K562 (cell line): ENCODE results near the gene ARMC9. TPM values are rescaled to one million over a fixed set of nuclear protein-coding genes. Genes with fewer than 3 reads are reported as not detected.

Source experiments
- ATAC-seq: fragments of 200-7000 bp; cut with Tn5 transposase; 3 replicates; pipeline ENCODE4 v1.9.1; 2020; ENCODE audit warnings: moderate library complexity
- BruUV-seq: library from RNA; stranded (reverse); fragments of 400-500 nt; replicated peaks from 2 replicates; lab custom pipeline; 2021; lab: Mats Ljungman, UMichigan
- CTCF ChIA-PET: fragments of 300-600 bp; formaldehyde crosslinking; extraction: SDS; loops from one replicate; lab custom pipeline; 2021; ENCODE audit warnings: low intra/inter-chr PET ratio; lab: Yijun Ruan, JAX
- POLR2A ChIA-PET: fragments of 300-600, 350-650 bp; sonication (Branson Sonifier 250); formaldehyde crosslinking; extraction: SDS; loops from one replicate; lab custom pipeline; 2021; ENCODE audit warnings: antibody characterized with exemption, inconsistent platforms; lab: Yijun Ruan, JAX
- DNase-seq, 4 experiments: peaks; one replicate each; pipeline versions ENCODE4 v3.0.0 to v3.0.0-alpha.2; 2011 to 2018; ENCODE audit warnings: low spot score in 3 of 4, mixed read lengths in 3 of 4; ENCODE audit errors: extremely low read depth in 1 of 4
- FAIRE-seq: peaks from 2 replicates; lab custom pipeline; 2011; peaks lifted over from hg19 to GRCh38; lab: Jason Lieb, UNC
- H2AFZ ChIP-seq: 2 replicates; pipeline ENCODE4 v1.6.0; 2011; ENCODE audit warnings: low read depth, low read length, control low read depth, inconsistent platforms
- H3K27ac ChIP-seq: fragments of 200-600 bp; 3 replicates; pipeline ENCODE4 v1.8.0; 2011; ENCODE audit warnings: low read depth, mild to moderate bottlenecking, control low read depth, inconsistent platforms, low read length, moderate library complexity, mixed read lengths; ENCODE audit errors: extremely low read depth
- H3K27me3 ChIP-seq, 2 experiments: fragments of 300-600 bp in 1 of 2; 2 replicates in 1 of 2; 3 replicates in 1 of 2; pipeline versions ENCODE4 v1.6.0 to v1.8.0; 2011; ENCODE audit warnings: inconsistent platforms in 2 of 2, low read length in 2 of 2, mild to moderate bottlenecking in 1 of 2, mixed read lengths in 1 of 2, moderate library complexity in 1 of 2; ENCODE audit not compliant: control insufficient read depth in 2 of 2, insufficient read depth in 2 of 2
- H3K36me3 ChIP-seq: fragments of 300-600 bp; 3 replicates; pipeline ENCODE4 v1.8.0; 2011; ENCODE audit warnings: mild to moderate bottlenecking, low read length, inconsistent platforms; ENCODE audit not compliant: control insufficient read depth, insufficient read depth
- H3K4me1 ChIP-seq, 2 experiments: fragments of 200-600 bp in 1 of 2; replicated peaks in 1 of 2; 2 replicates in 1 of 2; 3 replicates in 1 of 2; pipeline versions ENCODE4 v1.5.1 to v1.8.0; 2011; ENCODE audit warnings: inconsistent platforms in 2 of 2, low read length in 2 of 2, mild to moderate bottlenecking in 1 of 2, mixed read lengths in 1 of 2, moderate library complexity in 1 of 2; ENCODE audit not compliant: control insufficient read depth in 2 of 2, insufficient read depth in 2 of 2
- H3K4me2 ChIP-seq: 2 replicates; pipeline ENCODE4 v1.6.1; 2011; ENCODE audit warnings: low read length, control low read depth, inconsistent platforms, mixed read lengths; ENCODE audit not compliant: insufficient read depth
- H3K4me3 ChIP-seq: fragments of 200-600 bp; sonication (generic), shearing (Covaris generic); 2 replicates; pipeline ENCODE4 v1.5.1; 2016; ENCODE audit warnings: control low read depth, inconsistent platforms
- H3K79me2 ChIP-seq: fragments of 200-600 bp; 3 replicates; pipeline ENCODE4 v1.8.0; 2011; ENCODE audit warnings: low read length, inconsistent platforms; ENCODE audit not compliant: control insufficient read depth, insufficient read depth
- H3K9ac ChIP-seq, 2 experiments: 2 replicates each; pipeline versions ENCODE4 v1.6.0 to v1.6.1; 2011; ENCODE audit warnings: low read depth in 2 of 2, low read length in 2 of 2, control low read depth in 1 of 2, inconsistent platforms in 1 of 2, mild to moderate bottlenecking in 1 of 2, mixed read lengths in 1 of 2; ENCODE audit not compliant: insufficient read depth in 1 of 2
- H3K9me1 ChIP-seq: one replicate; pipeline ENCODE4 v1.6.0; 2011; ENCODE audit warnings: inconsistent platforms, mild to moderate bottlenecking, low read length, moderate library complexity; ENCODE audit not compliant: control insufficient read depth, insufficient read depth
- H3K9me3 ChIP-seq: replicated peaks from 2 replicates; pipeline ENCODE4 v1.5.1; 2011; ENCODE audit warnings: low read depth, low read length, inconsistent platforms; ENCODE audit not compliant: control insufficient read depth, insufficient read depth
- H4K20me1 ChIP-seq: replicated peaks from 2 replicates; pipeline ENCODE4 v1.6.1; 2011; ENCODE audit warnings: low read length, inconsistent platforms, mixed read lengths; ENCODE audit not compliant: control insufficient read depth, insufficient read depth
- ETV5 ChIP-seq: sonication (generic); formaldehyde crosslinking; IDR thresholded peaks from 2 replicates; pipeline ENCODE4 v1.4.0; 2020; ENCODE audit warnings: low read depth, mild to moderate bottlenecking, missing genetic modification reagents
- HES1 ChIP-seq: fragments of 450-650 bp; IDR thresholded peaks from 2 replicates; pipeline ENCODE4 v1.6.1; 2016; ENCODE audit warnings: low read depth, mild to moderate bottlenecking, moderate library complexity
- HNRNPUL1 ChIP-seq: fragments of 200-400 bp; formaldehyde crosslinking; IDR thresholded peaks from 2 replicates; pipeline ENCODE4 v1.6.1; 2017; ENCODE audit warnings: low read length
- NR1H2 ChIP-seq: sonication (generic); formaldehyde crosslinking; IDR thresholded peaks from 2 replicates; pipeline ENCODE4 v1.4.0; 2020; ENCODE audit warnings: mild to moderate bottlenecking, missing genetic modification reagents
- TAF15 ChIP-seq: fragments of 200-400 bp; formaldehyde crosslinking; IDR thresholded peaks from 2 replicates; pipeline ENCODE4 v1.6.1; 2017; ENCODE audit warnings: mild to moderate bottlenecking, low read depth, low read length, moderate library complexity
- ZBTB17 ChIP-seq: fragments of 450-650 bp; formaldehyde crosslinking; IDR thresholded peaks from 2 replicates; pipeline ENCODE4 v1.4.0; 2020; ENCODE audit warnings: mild to moderate bottlenecking
- ZBTB26 ChIP-seq: fragments of 450-650 bp; formaldehyde crosslinking; IDR thresholded peaks from 2 replicates; pipeline ENCODE4 v1.4.0; 2022; ENCODE audit warnings: missing genetic modification characterization
- ZC3H8 ChIP-seq: fragments of 450-650 bp; IDR thresholded peaks from 2 replicates; pipeline ENCODE4 v1.6.1; 2017
- ZNF318 ChIP-seq, 2 experiments: fragments of 450-650 bp; IDR thresholded peaks; 2 replicates each; pipeline ENCODE4 v1.6.1; 2016; ENCODE audit warnings: mild to moderate bottlenecking in 2 of 2, borderline replicate concordance in 1 of 2, low read depth in 1 of 2, moderate library complexity in 1 of 2
- ZNF699 ChIP-seq: fragments of 250-450 bp; sonication (Bioruptor Pico); IDR thresholded peaks from 2 replicates; pipeline ENCODE4 v1.8.0; 2021; ENCODE audit warnings: mild to moderate bottlenecking, moderate library complexity; ENCODE audit not compliant: insufficient replicate concordance
- ZNF778 ChIP-seq: fragments of 450-650 bp; formaldehyde crosslinking; IDR thresholded peaks from 2 replicates; pipeline ENCODE4 v1.4.0; 2020; ENCODE audit warnings: mild to moderate bottlenecking, moderate library complexity
- WGBS: fragments of 100-300 bp; shearing (Covaris generic); methylation state at CpG from one replicate; pipeline ENCODE4 v1.1.6; 2016; ENCODE audit warnings: low coverage, mixed read lengths; ENCODE audit not compliant: insufficient coverage; ENCODE audit errors: missing lambda C conversion rate; 5-methylcytosine and 5-hydroxymethylcytosine counted together
- in situ Hi-C: fragments of 300-500 bp; cut with MboI; formaldehyde crosslinking; loops from 4 replicates; pipeline ENCODE4 v1.15.0; 2018; ENCODE audit warnings: inconsistent platforms, mixed read lengths
- intact Hi-C: fragments of 100-400 bp; cut with micrococcal nuclease; formaldehyde crosslinking; loops from 2 replicates; pipeline ENCODE4 v1.14.2; 2022
- polyA plus RNA-seq, 8 experiments: library from polyadenylated mRNA; depleted of rRNA in 4 of 8; stranded (reverse) in 5 of 8; unstranded in 3 of 8; fragments of >200 nt; fragmentation: Nextera tagmentation in 2 of 8; fragmentation: Illumina TruSeq in 1 of 8; extraction: Ambion mirVana in 2 of 8; extraction: Trizol in 1 of 8; gene quantifications; 2 replicates each; pipeline versions ENCODE4 v1.2.1 to v1.2.3, GENCODE V29; 2011 to 2014; ENCODE audit warnings: inconsistent platforms in 1 of 8, missing spikeins in 1 of 8
- total RNA-seq, 7 experiments: library from RNA; depleted of rRNA in 6 of 7; stranded (reverse); fragments of >200 nt in 6 of 7; fragmentation: Illumina TruSeq in 2 of 7; extraction: Trizol in 2 of 7; gene quantifications; 2 replicates each; pipeline versions ENCODE4 v1.2.1 to v1.2.3, GENCODE V29; 2011 to 2021; ENCODE audit warnings: low replicate concordance in 1 of 7

ARMC9 gene
- total and polyA plus RNA-seq, 9 of the 15 experiments (the other 6 are each of a cell fraction or from before 2014, with no cell fraction given), result 0.36 to 2.3 (median 1.1) TPM

- TF ChIP-seq ETV5 (CRISPR knock-in tag) (no peak), TAF15 (no peak)
Measured at GRCh38 chr2:231385429-231385828, 187.0 kb downstream of the ARMC9 start (continued).

- no TSS peak for BruUV-seq
- no peak for FAIRE-seq
- no peak for TF ChIP-seq ZNF699
- no peak for TF ChIP-seq ZNF318 (IDR thresholded peaks at IDR 0.05; ENCODE audit: borderline replicate concordance in 1 of 2, low read depth in 1 of 2)
- TF ChIP-seq ZC3H8, result no peak
- no peak for TF ChIP-seq ZBTB26 (CRISPR knock-in tag)
- TF ChIP-seq HNRNPUL1, result no peak
- no peak for TF ChIP-seq ZNF778 (CRISPR knock-in tag)
- no peak for TF ChIP-seq ZBTB17 (CRISPR knock-in tag)
- no peak for TF ChIP-seq NR1H2 (CRISPR knock-in tag)
- no peak for TF ChIP-seq HES1
Measured at GRCh38 chr2:231386446-231386845, 188.0 kb downstream of the ARMC9 start.

More at GRCh38 chr2:231386446-231386845, 188.0 kb downstream of the ARMC9 start:
- Histone ChIP-seq H3K9me3 (0 out of 2 replicates have a peak, but pooled peaks cover 1% of the 10 kb centered on the region), H2AFZ (no peak overlapping the region), H3K4me3 (no peak overlapping the region), H3K9me1 (no peaks in the 10 kb centered on the region), H3K4me1 (peaks cover 0 to 3% of the 10 kb centered on the region in 2 experiments; a peak in 1 of 5 replicates), H3K36me3 (no peaks in the 10 kb centered on the region), H3K79me2 (no peaks in the 10 kb centered on the region), H3K27ac (no peak overlapping the region), H3K4me2 (no peak overlapping the region), H4K20me1 (no peaks in the 10 kb centered on the region), H3K9ac (no peak overlapping the region), H3K27me3 (peaks cover 0 to 39% of the 10 kb centered on the region in 2 experiments; a peak in 2 of 5 replicates)
- DNase-seq, result no peak
- WGBS, result 0% methylated on average over 3 of the region's 3 CpGs
- in situ Hi-C loops (no loop called here), intact Hi-C loops (no loop called here)
- CTCF ChIA-PET, result no interaction called here
- POLR2A ChIA-PET, result no interaction called here
- no peak for ATAC-seq
